Measurements from ENCODE around the gene SHLD1.

The SHLD1 gene

DNA sequence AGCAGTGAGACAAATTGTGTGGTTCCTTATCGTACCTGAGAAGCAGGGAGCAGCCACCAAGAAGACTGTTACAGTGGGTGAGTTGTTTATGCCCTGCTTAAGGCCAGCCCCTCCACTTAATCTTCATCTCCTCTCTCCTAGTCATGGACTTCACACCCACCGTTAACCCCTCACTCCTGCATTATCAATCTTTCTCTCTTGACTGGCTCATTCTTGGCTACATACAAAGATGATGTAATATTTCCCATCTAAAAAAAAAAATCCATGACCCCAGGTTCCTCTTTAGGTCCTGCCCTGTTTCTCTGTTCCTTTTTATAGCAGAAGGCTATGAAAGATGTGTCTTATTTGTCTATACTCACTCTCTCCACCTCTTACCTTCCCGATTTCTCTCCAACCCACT is 72.4 kb downstream of the SHLD1 start:
- DNase-seq = no peak

DNA sequence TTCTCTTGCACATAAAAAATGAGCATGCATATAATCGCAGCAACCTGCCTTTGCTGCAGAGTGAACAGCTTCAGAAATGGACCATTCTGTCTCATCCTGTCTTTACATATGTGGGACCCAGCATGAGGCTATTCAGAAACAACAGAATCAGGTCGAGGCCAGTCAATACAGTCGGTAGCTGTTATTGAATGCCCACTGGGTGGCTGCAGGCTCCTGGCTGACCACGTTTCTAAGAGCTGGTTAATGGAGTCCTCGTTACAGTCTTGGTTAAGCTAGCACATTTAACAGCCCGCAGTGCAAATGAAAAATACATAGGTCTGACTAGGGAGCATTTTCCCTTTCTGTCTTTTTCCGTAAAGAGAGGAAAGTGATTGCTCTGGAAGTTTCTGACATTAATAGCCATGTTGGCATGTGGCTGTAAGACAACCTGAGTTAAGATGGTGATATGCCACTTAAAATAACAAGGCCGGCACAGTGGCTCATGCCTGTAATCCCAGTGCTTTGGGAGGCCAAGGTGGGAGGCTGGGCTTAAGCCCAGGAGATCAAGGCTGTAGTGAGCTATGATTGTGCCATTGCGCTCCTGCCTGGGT is 75.0 kb downstream of the SHLD1 start:
- DNase-seq = no peak

DNA sequence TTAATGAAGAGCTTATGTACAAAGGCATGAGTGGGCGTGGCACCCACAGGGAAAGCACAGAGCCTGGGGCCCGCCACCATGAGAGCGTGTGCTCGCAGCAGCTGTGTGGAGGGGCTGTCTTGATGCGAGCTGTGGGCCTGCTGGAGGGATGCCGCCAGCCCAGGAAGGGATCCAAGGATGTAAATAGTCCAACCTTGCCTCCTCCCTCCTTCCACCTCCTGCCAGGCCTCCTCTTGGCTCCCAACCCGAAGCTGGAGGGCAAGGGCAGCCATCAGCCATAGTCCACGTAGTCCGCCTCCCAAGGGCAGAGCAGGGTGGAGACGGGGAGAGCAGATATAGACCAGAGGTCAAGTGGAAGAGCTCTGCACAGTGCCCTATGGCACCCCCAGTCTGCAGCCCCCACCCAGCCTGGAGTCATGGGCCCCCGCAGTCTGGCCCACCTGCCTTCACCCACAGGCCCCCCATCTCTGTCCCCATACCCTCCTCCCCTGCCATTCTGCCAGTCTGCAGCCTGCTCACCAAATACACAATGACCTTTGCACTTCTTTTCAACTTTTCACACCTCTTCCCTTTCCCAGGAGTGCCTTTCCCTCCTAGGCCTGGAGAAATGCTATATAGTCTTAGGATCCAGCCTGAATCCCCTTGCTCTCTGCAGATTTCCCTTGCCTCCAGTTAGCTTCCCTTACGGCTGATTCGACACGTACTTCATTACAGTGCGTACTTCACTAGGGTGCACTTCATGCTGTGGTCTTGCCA is 77.1 kb downstream of the SHLD1 start:
- DNase-seq = no peak

DNA sequence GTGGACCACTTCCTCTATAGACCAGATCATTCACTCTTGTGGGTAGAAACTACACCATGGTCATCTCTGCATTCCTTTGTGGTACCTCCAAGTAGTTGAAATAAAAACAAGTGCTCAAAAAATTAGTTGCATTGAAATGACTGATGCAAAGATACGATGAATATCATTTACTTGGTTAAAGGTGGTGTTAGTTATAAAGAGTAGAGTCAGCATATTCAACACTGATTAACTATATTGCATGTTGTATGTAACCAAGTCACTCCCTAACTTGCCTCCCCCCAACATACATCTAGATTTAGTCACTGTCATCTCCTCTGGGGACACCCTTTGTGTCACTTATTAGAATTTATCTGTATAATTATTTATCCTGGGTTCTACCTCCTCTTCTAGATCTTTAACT is 77.7 kb downstream of the SHLD1 start:
- DNase-seq = no peak

DNA sequence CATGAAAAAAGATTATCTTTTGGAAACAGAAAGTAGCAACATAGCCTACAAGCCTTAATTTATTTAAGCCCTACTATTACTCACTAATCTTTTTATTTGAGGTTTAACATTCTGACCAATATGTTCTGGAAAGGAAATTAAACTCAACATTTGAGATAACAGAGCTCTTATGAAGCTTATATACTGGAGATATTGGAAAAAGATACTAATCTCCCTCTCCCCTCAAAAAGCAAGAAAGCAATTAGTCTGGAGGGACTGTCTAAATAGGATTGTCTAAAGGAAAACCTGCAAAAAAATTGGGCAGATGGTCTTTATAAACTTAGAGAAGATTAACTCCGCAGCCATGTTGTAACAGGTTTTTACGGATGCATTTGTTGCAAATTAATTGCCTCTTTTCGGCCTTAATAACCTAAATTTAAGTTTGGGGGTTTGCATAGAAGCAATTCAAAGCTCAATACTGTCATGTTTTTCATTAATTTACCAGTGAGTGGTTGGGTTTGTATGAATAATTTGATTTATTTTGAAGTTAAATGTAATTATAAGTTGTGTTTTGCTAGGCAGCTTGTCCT is 79.1 kb downstream of the SHLD1 start:
- no peak for DNase-seq

DNA sequence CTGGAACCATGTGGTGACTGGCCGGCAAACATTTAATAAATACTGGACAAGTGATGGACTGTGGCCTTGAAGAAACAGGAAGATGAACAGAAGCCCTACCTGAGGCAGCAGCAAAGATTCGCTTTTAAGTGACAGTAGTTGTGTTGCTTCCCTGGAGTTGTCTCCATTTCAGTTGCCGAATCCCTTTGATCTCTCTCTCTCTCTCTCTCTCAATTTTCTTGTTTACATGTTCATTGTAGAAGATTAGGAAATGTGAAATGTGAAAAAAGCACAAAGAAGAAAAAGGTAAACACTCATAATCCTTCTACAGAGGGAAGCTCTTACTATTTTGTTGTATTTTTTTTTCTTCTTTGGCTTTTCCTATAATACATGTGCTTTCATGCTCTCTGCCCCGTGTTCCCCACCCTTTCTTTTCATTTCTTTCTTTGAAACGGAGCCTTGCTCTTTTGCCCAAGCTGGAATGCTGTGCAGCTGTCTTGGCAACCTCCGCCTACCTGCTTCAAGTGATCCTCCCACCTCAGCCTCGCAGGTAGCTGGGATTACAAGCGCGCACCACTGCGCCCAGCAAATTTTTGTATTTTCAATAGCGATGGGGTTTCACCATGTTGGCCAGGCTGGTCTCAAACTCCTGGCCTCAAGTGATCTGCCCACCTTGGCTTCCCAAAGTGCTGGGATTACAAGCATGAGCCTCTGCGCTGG is 81.5 kb downstream of the SHLD1 start:
- no peak for DNase-seq

- DNase-seq = no peak
These were observed 83.2 kb downstream of the SHLD1 start for GRCh38 chr20:5833309-5833941.

DNA sequence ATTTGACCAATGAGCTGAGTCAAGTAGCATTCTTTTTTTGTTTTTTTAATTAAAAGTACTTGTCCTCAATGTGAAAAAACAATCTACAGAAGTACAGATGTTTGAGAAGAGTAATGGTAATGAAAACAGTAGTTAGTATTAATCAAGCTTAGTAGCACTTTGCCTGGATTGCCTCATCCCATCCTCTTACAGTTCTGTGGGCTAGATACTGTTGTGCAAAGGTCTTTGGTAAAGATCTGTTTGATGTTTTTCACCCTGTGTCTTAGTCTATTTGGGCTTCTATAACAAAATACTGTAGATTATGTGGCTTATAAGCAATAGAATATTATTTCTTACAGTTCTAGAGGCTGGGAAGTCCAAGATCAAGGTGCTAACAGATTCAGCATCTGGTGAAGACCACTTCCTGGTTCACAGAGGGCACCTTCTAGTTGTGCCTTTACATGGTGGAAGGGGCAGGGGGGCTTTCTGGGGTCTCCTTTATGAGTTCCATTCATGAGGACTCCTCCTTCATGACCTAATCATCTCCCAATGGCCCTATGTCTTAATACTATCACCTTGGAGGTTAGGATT is 84.3 kb downstream of the SHLD1 start:
- no peak for DNase-seq

DNA sequence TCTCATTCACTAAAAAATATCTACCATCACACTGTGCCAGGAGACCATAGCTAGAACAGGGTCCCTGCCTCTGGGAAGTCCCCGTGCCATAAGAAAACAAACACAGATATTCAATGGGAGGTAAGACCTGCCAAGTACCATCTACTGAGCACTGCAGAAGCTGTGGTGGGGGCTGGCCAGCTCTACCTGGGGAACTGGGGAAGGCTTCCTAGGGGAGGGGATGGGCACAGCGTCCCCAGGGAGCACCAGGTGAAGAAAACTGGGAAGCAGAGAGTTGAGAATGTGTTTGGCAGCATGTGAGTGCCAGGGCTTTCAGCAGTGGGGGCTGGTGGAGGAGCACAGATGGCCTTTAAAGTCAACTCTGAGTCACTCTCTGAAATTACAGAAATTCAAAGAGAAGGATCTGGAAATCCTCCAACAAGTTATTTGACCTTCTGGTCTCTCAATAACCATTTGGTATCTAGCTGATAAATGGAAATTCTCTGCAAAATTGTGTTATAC is 85.2 kb downstream of the SHLD1 start:
- DNase-seq = peak; percentile 8

DNA sequence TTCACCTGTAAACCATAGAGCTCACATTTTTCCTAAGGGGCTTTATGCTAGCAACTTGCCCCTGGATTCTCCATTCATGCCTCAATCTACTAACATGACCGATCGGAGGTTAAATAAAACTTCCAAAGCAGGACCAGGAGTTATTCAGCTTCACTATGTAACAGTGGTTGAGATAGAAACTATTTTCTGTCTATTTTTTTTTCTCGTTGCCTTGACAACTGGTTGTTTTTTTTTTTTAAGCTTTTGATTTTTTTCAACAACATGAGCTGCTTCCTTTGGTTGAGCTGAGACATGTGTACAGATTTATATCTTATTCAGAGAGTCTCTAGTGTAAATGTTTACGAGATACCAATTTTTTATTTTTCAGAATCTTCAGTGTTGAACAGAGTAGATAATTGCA is 85.7 kb downstream of the SHLD1 start:
- no peak for DNase-seq

GRCh38 chr20:5836569-5836968 is 86.4 kb downstream of the SHLD1 start:
- no peak for DNase-seq

- no peak for DNase-seq
These were observed 90.3 kb downstream of the SHLD1 start for GRCh38 chr20:5840411-5841002.

- no peak for DNase-seq
These were observed 91.3 kb downstream of the SHLD1 start for GRCh38 chr20:5841522-5841921.

DNA sequence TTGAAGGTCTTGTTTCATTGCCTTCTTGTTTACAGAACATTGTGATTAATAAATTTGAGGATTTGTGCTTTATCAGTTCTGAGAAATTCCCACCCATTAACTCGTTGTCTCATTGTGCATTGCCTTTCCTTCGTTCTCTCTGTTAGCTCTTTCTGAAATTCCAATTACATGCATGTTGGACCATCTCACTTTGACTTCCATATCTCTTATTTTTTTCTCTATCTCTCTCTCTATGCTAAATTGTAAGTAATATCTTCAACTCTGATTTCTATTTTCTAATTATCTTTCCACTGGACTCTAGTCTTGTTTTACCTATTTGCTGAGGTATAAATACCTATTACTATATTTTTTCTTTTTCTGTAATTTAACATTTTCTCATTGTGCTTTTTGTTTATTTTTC is 92.3 kb downstream of the SHLD1 start:
- DNase-seq = no peak

- DNase-seq = no peak
These were observed 92.9 kb downstream of the SHLD1 start for GRCh38 chr20:5843054-5843592.

DNA sequence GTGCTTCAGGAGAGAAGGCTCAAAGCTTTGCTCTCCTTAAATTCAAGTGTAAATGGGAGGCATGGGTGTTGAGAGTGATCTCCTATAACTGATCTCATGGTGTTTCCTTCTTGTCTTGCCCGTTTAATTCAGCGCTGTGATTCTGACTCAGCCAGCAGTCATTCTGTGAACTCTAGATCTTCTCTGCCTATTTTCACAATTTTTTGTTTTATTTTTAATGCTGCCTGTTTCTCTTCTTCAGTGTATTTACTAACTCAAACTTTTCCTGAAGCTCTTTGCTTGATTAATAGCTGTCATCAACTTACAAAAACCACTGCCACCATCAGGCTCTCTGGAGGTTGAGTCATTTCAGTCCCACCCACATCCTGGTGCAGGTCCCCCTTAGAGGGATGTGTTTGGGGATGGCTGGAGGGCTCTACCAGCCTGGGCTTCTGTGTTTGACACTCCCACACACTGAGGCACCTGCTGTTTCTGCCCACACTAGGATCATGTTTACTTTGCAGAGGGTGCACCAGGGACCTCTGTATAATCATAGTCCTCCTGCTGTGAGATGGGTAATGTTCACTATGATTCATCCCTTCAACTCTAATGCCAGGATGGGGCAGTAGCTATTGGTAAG is 94.0 kb downstream of the SHLD1 start:
- DNase-seq = no peak

GRCh38 chr20:5845681-5846615 is 95.7 kb downstream of the SHLD1 start:
- DNase-seq = peak; percentile 46

DNA sequence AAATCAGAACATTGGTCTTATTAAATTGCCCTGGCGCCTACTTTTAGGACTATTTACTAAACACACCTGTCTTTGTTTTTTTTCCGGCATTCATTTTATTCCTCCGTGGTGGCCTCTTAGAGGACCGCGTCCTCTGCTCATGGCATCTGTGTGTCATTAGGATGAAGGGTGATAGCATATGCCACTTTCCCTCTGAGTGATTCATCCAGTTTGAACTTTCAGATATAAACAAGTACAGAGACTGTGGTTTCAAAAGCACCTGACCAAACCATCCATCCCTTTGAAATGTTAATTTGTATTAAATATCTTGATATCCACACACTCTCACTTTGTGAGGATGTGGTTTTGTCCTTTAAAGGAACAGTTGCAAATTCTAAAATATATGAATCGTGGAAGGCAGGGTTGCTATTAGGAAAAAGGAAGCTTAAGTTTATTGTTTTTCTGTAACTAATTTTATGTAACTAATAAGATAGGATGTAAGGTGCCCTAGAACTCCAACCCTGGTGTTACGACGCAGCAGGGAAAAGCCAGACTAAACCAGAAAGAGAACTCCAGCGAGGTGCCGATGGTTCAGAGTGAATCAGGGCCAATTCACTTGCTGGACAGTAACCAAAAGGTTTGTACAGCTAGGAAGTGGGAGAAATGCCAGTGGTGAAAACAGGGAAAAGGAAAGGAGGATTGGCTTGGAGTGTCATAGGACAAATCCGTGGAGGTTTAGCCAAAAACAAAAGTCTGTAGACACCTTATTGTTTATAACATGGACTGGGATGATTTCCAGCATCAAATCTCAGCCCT is 98.7 kb downstream of the SHLD1 start:
- no peak for DNase-seq

DNA sequence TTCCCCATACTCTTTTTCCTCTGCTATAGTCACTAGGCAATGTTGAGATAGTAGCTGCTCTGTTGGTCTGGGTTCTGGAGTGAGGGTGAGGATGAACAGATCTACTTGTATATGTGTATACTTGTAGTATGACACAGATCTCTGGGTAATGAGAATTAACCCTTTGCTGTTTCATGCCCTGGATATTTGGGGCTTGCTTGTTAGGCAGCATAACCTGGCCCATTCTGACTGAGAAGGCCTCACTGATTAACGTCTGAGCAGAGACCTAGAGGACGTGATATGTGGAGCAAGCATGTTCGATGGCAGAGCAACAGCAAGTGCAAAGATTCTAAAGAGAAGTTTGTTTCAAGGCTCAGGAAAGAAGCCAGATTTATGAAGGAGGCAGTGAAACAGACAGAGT is 105.7 kb downstream of the SHLD1 start:
- DNase-seq = no peak

GRCh38 chr20:5859608-5860007 is 109.4 kb downstream of the SHLD1 start:
- DNase-seq = no peak

All from NCI-H2029 treated with DMSO at 0.1 percent for 48 hours (cell line).